DND-41 (cell line): ENCODE data around the gene PDS5A.

Source experiments
- ATAC-seq: fragments of 200-7000 bp; cut with Tn5 transposase; 3 replicates; pipeline ENCODE4 v1.9.1; 2021; ENCODE audit warnings: low read depth; ENCODE audit not compliant: insufficient read depth
- DNase-seq: peaks from one replicate; pipeline ENCODE4 v3.0.0-alpha.2; 2020
- H2AFZ ChIP-seq: 2 replicates; pipeline ENCODE4 v1.6.0; 2012; ENCODE audit warnings: low read depth, low read length
- H3K27ac ChIP-seq: 2 replicates; pipeline ENCODE4 v1.5.1; 2012; ENCODE audit warnings: low read length, inconsistent platforms
- H3K27me3 ChIP-seq: fragments of 200-600 bp; sonication (generic); 2 replicates; pipeline ENCODE4 v1.6.0; 2012; ENCODE audit warnings: low read length, mild to moderate bottlenecking, inconsistent platforms; ENCODE audit not compliant: insufficient read depth, poor library complexity
- H3K36me3 ChIP-seq: 2 replicates; pipeline ENCODE4 v1.5.1; 2012; ENCODE audit warnings: low read length, inconsistent platforms; ENCODE audit not compliant: insufficient read depth
- H3K4me1 ChIP-seq: 2 replicates; pipeline ENCODE4 v1.5.1; 2012; ENCODE audit warnings: mild to moderate bottlenecking, low read length; ENCODE audit not compliant: insufficient read depth
- H3K4me2 ChIP-seq: 2 replicates; pipeline ENCODE4 v1.6.0; 2012; ENCODE audit warnings: mild to moderate bottlenecking, moderate library complexity, low read length, inconsistent platforms; ENCODE audit not compliant: insufficient read depth
- H3K4me3 ChIP-seq, 2 experiments: fragments of 200-600 bp in 1 of 2; shearing (Covaris generic) in 1 of 2; 2 replicates each; pipeline ENCODE4 v1.5.1; 2012 to 2016; ENCODE audit warnings: inconsistent platforms in 2 of 2, low read length in 2 of 2, mild to moderate bottlenecking in 2 of 2, low read depth in 1 of 2, moderate library complexity in 1 of 2
- H3K79me2 ChIP-seq: 2 replicates; pipeline ENCODE4 v1.6.0; 2012; ENCODE audit warnings: low read length, inconsistent platforms; ENCODE audit not compliant: insufficient read depth
- H3K9ac ChIP-seq: 2 replicates; pipeline ENCODE4 v1.6.0; 2012; ENCODE audit warnings: low read depth, mild to moderate bottlenecking, inconsistent platforms, low read length, moderate library complexity
- H3K9me3 ChIP-seq: 2 replicates; pipeline ENCODE4 v1.5.1; 2012; ENCODE audit warnings: low read length, moderate library complexity, mild to moderate bottlenecking, inconsistent platforms; ENCODE audit not compliant: insufficient read depth, severe bottlenecking
- H4K20me1 ChIP-seq: 2 replicates; pipeline ENCODE4 v1.6.0; 2012; ENCODE audit warnings: low read length; ENCODE audit not compliant: insufficient read depth
- CTCF ChIP-seq: IDR thresholded peaks from 2 replicates; pipeline ENCODE4 v1.5.1; 2012; ENCODE audit warnings: borderline replicate concordance, low read length, moderate library complexity, mild to moderate bottlenecking; ENCODE audit not compliant: poor library complexity, severe bottlenecking; ENCODE audit errors: extremely low read depth
- EZH2 ChIP-seq: IDR thresholded peaks from 3 replicates; pipeline ENCODE4 v1.6.1; 2012; ENCODE audit warnings: borderline replicate concordance, low read depth, mild to moderate bottlenecking, moderate library complexity, low read length, inconsistent platforms; ENCODE audit not compliant: severe bottlenecking

Gene PDS5A

GRCh38 chr4:39852636-39853035 lies 125.1 kb downstream of the PDS5A start:
- DNase-seq (no peak), ATAC-seq (no peak)
- TF ChIP-seq CTCF: no peak
- TF ChIP-seq EZH2: no peak
- Histone ChIP-seq H2AFZ (no peak overlapping the region), H3K9me3 (no peaks in the 10 kb centered on the region), H3K27ac (no peak overlapping the region), H3K36me3 (peaks cover 82% of the 10 kb centered on the region), H3K4me2 (no peak overlapping the region), H3K4me3 (no peak overlapping the region), H3K4me1 (no peaks in the 10 kb centered on the region), H3K9ac (no peak overlapping the region), H3K79me2 (peaks cover 6% of the 10 kb centered on the region), H4K20me1 (peaks cover 4% of the 10 kb centered on the region; the same call in 1 of the 2 replicates), H3K27me3 (no peaks in the 10 kb centered on the region)

- DNase-seq (no peak), ATAC-seq (no peak)
- no peak overlapping the region for H3K27ac ChIP-seq
- TF ChIP-seq EZH2 (no peak), CTCF (no peak)
- H4K20me1 ChIP-seq: peaks cover 4% of the 10 kb centered on the region; the same call in 1 of the 2 replicates
- H3K79me2 ChIP-seq: peaks cover 6% of the 10 kb centered on the region
- H3K9me3 ChIP-seq: no peaks in the 10 kb centered on the region
- H3K4me3 ChIP-seq: no peak overlapping the region
- no peak overlapping the region for H2AFZ ChIP-seq
- no peak overlapping the region for H3K9ac ChIP-seq
- H3K4me2 ChIP-seq: no peak overlapping the region
- no peaks in the 10 kb centered on the region for H3K27me3 ChIP-seq
- H3K4me1 ChIP-seq: no peaks in the 10 kb centered on the region
- H3K36me3 ChIP-seq: peaks cover 85% of the 10 kb centered on the region
These were observed 127.0 kb downstream of the PDS5A start for GRCh38 chr4:39850727-39851126.

GRCh38 chr4:39846705-39847104 lies 131.0 kb downstream of the PDS5A start:
- Histone ChIP-seq H3K36me3 (peaks cover 85% of the 10 kb centered on the region), H3K9me3 (no peaks in the 10 kb centered on the region), H4K20me1 (peaks cover 2% of the 10 kb centered on the region; the same call in 1 of the 2 replicates), H2AFZ (no peak overlapping the region), H3K27ac (no peak overlapping the region), H3K4me2 (no peak overlapping the region), H3K9ac (no peak overlapping the region), H3K27me3 (no peaks in the 10 kb centered on the region), H3K79me2 (no peaks in the 10 kb centered on the region), H3K4me3 (no peak overlapping the region), H3K4me1 (no peaks in the 10 kb centered on the region)
- TF ChIP-seq EZH2: no peak
- no peak for TF ChIP-seq CTCF
- DNase-seq (no peak), ATAC-seq (no peak)

GRCh38 chr4:39846120-39846519 lies 131.6 kb downstream of the PDS5A start:
- no peak overlapping the region for H3K4me2 ChIP-seq
- no peak overlapping the region for H3K4me3 ChIP-seq
- no peaks in the 10 kb centered on the region for H3K79me2 ChIP-seq
- TF ChIP-seq EZH2: no peak
- TF ChIP-seq CTCF: no peak
- no peaks in the 10 kb centered on the region for H3K27me3 ChIP-seq
- H4K20me1 ChIP-seq: no peaks in the 10 kb centered on the region; the same call in 1 of the 2 replicates
- no peaks in the 10 kb centered on the region for H3K4me1 ChIP-seq
- H2AFZ ChIP-seq: no peak overlapping the region
- no peak for DNase-seq
- H3K27ac ChIP-seq: no peak overlapping the region
- H3K36me3 ChIP-seq: peaks cover 88% of the 10 kb centered on the region
- ATAC-seq: no peak
- H3K9me3 ChIP-seq: no peaks in the 10 kb centered on the region
- no peak overlapping the region for H3K9ac ChIP-seq
